NCI-H524 treated with DMSO at 0.1 percent for 48 hours (cell line): ENCODE data around the gene DSCAML1.
A peak's percentile ranks its signal among the peaks of the same experiment; 100 is the strongest.

ENCODE experiments used
- DNase-seq: peaks from one replicate; lab custom pipeline; 2025; lab: John Stamatoyannopoulos, UW

DSCAML1 gene

GRCh38 chr11:117548876-117549275, 248.1 kb downstream of the DSCAML1 start:
- DNase-seq, result no peak

- DNase-seq, result no peak
These were observed 249.1 kb downstream of the DSCAML1 start for GRCh38 chr11:117547946-117548345.

- no peak for DNase-seq
These were observed 249.7 kb downstream of the DSCAML1 start for GRCh38 chr11:117547195-117547850.

GRCh38 chr11:117546431-117547194, 250.4 kb downstream of the DSCAML1 start:
- no peak for DNase-seq

- DNase-seq, result no peak
These were observed 251.3 kb downstream of the DSCAML1 start for GRCh38 chr11:117545706-117546105.

- DNase-seq, result no peak
These were observed 252.8 kb downstream of the DSCAML1 start for GRCh38 chr11:117544130-117544800.

- no peak for DNase-seq
These were observed 255.8 kb downstream of the DSCAML1 start for GRCh38 chr11:117541211-117541610.

- DNase-seq, result no peak
These were observed 258.5 kb downstream of the DSCAML1 start for GRCh38 chr11:117538263-117539135.

GRCh38 chr11:117535850-117536411, 261.1 kb downstream of the DSCAML1 start:
- no peak for DNase-seq

GRCh38 chr11:117535201-117535849, 261.7 kb downstream of the DSCAML1 start:
- DNase-seq, result no peak

- DNase-seq, result no peak
These were observed 264.4 kb downstream of the DSCAML1 start for GRCh38 chr11:117532568-117532967.

GRCh38 chr11:117529816-117530215, 267.2 kb downstream of the DSCAML1 start:
- DNase-seq, result no peak

GRCh38 chr11:117528097-117528721, 268.8 kb downstream of the DSCAML1 start:
- peak; percentile 51 for DNase-seq

- no peak for DNase-seq
These were observed 269.7 kb downstream of the DSCAML1 start for GRCh38 chr11:117527271-117527670.

- no peak for DNase-seq
These were observed 271.0 kb downstream of the DSCAML1 start for GRCh38 chr11:117525866-117526542.

GRCh38 chr11:117524468-117525183, 272.4 kb downstream of the DSCAML1 start:
- no peak for DNase-seq

- DNase-seq, result no peak
These were observed 273.3 kb downstream of the DSCAML1 start for GRCh38 chr11:117523680-117524079.

- DNase-seq, result no peak
These were observed 275.0 kb downstream of the DSCAML1 start for GRCh38 chr11:117521974-117522373.

GRCh38 chr11:117520966-117521365, 276.1 kb downstream of the DSCAML1 start:
- no peak for DNase-seq
